EH (cell line): Measurements from ENCODE around the gene CACNG7.

Experiments
- DNase-seq: peaks from one replicate; pipeline ENCODE4 v3.0.0-alpha.2; 2015; ENCODE audit warnings: low read depth

CACNG7 gene

DNA sequence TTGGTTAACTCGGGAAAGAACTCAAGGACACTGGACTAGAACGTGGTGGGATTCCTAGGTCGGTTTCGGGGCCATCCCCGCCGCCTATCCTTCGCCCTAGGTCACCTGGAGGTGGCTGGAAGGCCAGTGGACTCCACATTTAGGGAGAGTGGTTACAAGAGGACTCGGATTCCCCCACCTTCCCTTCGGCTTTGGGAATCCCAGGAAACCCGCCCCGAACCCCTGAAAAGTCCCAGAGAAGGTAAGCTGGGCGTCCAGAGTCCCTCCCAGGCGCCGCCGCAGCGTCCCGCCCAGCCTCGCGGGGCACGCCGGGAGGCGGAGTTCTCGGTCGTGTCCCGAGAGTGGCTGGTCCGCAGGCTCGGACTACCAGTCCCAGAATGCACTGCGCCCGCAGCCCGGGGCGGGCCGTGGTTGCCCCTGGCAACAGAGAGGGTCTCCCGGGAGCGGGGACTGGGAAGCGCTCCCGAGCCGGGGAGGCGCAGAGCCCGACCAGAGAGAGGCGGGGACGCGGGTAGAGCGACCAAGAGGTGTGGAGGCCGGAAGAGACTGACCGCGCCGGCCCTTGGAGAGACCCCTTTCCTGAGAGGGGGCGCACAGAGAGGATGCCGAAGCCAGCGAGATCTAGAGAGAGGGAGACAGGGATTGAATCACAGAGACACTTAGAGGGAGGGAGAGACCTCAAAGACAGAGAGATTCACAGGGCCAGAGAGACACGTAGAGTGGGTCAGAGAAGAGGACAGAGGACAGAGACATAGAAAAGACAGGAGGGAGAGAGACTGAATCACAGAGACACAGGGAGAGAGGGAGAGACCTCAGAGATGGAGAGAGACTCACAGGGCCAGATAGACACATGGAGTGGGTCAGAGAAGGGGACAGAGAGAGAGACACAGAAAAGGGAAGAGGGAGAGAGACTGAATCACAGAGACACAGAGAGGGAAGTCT is 29.7 kb upstream of the CACNG7 start:
- peak; percentile 84 for DNase-seq

DNA sequence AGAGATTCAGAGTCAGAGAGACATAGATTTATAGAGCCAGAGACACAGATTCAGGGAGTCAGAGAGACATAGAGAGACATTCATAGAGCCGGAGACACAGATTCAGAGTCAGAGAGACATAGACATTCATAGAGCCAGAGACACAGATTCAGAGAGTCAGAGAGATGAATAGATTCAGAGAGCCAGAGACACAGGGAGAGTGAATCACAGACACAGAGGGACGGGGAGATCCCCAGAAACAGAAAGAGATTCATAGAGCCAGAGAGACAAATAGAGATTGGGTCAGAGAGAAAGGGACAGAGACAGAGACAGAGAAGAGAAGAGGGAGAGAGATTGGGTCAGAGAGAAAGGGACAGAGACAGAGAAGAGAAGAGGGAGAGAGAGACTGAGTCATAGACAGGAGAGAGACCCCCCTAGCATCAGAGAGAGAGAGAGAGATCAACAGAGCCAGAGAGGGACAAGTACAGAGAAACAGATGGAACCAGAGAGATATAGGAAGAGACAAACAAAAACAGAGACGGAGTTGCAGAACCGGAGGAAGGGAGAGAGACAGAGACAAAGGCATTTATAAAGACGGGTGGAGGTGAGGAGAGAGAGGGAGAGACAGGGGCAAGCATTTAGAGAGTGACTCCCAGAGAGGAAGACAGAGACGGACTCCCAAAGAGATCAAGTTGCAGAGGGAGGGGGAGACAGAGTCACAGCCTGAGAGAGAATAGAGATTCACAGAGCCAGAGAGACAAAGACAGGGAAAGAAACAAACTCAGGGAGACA is 28.2 kb upstream of the CACNG7 start:
- no peak for DNase-seq

DNA sequence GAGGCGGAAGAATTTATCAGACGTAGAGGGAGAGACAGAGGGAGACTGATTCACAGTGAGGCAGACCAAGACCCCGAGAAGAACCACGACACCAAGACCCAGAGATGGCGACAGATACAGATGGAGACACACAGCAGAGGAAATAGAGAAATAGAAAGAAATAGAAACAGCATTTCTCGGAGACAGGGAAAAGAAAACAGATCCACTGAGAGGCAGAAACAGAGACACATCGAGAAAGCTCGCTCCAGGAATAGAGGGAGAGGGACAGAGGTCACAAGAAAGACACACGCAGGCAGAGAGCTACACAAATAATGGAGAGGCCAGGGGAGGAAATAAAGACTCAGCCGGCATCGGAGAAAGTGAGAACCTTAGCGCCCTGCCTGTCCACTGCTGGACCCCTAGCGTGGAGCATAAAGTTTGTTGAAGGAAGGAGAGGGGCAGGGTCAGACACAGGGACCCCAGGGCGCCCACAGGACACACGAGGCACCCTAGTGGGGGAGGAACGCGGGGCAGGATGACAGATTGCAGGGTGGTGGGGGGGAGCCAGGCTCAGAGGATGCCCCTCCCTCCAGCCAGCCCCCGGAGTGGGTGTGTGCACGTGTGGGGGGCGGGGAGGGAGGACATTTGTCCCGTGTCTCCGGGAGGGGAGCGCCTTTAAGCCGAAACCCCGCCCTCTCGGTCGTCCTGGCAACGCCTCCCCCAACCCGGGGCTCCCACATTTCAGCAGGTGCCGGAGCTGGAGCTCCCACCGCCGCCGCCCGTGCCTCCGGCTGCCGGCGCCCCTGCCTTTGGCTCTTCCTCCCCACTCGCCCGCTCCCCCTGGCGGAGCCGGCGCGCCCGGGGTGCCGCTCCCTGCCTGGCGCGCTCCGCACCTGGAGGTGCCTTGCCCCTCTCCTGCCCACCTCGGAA is 27.3 kb upstream of the CACNG7 start, which contains the start of gene PRKCG:
PRKCG (plus strand) TSS at position 716 of the 909 bp plus-strand sequence. CDS start 298 bp downstream, outside the sequence.
- DNase-seq: no peak

DNA sequence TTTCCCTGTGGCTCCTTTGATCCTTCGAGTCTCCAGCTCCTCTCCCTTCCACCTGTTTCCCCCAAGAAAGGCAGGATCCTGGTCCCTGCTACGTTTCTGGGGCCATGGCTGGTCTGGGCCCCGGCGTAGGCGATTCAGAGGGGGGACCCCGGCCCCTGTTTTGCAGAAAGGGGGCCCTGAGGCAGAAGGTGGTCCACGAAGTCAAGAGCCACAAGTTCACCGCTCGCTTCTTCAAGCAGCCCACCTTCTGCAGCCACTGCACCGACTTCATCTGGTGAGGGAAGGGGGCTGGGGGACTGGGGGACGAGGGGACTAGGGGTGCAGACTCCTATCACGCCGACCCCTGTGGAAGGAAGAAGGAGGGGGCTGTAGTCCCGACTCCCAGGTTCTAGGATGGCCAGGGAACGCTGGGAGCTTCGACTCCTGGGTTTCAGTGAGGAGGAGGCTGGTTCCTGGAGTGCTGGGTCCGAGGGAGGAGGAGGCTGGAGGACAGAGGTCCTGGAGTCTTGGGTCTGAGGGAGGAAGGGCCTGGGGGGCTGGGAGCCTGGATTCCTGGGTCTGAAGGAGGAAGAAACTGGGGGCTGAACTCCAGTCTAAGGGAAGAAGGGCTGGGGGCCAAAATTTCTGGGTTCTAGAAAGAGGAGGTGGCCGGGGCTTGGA is 26.6 kb upstream of the CACNG7 start:
- no peak for DNase-seq

DNA sequence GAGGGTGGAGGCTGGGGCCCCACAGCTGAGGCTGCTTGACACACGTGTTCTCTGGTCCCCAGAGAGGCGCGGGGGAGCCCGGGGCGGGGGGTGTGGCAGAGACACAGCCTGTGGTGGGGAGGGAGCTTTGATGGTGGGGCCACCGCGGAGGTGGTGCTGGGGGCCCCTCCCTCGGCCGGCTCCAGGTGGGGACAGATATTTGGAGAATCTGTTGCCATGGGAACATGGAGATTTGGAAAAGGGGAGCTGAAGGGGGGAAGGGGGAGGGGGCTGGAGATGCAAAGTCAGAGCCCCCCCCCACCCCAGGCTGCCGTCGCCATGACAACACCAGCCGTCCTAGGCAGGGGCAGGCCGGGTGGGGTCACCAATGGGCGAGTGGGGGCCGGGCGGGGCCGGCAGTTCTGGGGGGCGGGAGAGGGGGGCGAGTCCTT is 25.8 kb upstream of the CACNG7 start:
- no peak for DNase-seq

DNA sequence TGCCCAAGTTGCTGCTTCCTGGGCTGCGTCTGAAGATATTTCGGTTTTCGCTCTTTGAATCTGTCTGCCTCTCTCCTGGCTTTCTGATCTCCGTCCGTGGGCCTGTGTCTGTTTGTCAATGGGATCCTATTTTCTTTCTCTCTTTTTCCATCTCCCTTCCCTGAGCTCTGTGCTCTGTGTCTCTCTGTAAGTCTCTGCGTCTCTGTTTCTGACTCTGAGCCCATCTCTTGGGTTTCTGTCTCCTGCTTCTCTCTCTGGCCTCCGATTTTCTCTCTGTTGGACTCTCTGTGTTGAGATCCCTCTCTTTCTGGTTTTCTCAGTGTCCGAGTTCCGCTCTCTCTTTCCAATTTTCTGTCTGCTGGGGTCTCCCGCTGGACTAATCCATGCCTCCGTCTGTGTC is 25.3 kb upstream of the CACNG7 start:
- DNase-seq: no peak

DNA sequence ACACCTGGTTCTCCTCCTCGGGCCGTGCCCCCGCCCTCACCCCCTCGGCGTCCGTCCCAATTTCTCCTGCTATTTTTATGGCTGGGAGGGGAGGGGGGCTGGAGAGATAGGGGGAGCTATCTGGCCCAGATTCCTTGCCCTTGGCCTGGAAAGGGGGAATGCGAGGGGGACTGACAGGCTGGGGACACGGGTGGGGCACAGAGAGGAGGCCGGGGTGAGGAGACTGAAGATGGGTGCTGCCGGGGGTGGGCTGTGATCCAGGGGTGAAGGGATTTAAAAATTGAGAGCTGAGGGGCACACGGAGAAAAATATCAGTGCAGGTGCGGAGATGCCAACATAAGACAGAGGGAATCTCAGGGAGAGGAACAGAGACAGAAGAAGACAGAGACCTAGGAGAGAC is 24.8 kb upstream of the CACNG7 start:
- DNase-seq: no peak

DNA sequence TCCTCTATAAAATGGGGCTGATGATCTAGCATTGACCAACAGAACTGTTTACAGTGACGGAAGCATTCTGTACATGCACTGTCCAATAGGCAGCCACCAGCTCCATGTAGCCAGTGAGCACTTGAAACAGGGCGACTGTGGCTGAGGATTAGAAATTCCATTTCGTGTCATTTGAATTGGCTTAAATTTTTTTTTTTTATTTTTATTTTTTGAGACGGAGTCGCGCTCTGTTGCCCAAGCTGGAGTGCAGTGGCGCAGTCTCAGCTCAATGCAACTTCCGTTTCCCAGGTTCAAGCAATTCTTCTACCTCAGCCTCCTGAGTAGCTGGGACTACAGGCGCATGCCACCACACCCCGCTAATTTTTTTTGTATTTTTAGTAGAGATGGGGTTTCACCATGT is 24.0 kb upstream of the CACNG7 start:
- no peak for DNase-seq

DNA sequence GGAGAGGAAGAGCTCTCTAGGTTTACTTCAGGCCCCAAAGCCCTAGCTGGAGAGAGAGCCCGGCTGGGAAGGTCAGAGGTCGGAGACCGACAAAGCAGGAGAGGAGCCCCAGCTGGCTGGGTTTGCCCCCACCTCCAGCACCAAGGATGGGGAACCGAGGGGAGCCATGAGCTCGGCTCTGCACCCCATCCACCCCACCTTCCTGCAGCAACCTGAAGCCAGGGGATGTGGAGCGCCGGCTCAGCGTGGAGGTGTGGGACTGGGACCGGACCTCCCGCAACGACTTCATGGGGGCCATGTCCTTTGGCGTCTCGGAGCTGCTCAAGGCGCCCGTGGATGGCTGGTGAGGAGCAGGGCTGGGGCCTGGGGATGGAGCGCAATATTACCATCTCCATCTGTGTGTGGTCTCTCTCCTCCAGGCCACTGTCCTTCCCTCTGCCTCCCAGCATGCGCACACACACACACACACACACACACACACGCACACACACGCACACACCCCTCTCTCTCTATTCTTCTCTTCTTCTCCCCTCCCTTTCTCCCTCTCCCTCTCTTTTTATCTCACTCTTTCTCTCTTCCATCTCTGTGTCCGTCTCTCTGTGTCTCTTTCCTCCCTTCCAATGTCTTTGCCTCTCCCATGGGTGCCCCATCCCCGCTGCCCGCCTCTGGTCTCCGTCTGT is 16.6 kb upstream of the CACNG7 start:
- DNase-seq: no peak

DNA sequence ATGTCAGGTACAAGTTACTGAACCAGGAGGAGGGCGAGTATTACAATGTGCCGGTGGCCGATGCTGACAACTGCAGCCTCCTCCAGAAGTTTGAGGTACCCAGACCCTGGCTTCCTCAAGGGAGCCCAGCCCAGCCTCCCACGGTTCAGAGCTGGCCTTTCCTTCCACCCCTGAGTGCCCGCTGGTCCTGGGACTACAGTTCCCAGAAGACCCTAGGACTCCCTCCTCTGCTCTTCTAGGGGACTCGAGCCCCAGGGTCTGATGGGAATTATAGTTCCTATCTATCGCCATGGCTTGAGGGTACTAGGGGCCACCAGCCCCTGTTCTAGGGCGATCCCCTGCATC is 16.1 kb upstream of the CACNG7 start:
- no peak for DNase-seq

DNA sequence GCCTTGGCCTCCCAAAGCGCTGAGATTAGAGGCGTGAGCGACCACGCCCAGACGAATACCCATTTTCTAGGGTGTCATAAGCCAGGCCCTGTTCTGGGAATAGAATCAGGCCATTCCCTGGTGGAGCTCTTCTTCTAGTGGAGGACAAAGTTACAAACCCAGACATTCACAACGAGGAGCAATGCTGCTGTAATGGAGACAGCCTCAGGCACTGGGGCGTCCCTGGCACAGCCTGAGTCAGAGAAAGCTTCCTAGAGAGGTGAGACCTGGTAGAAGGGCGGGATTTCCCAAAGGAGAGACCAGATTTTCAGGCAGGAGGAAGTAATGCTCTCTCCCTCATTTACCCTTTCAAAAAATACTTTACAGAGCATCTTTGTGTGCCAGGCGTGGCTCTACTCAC is 14.4 kb upstream of the CACNG7 start:
- no peak for DNase-seq

DNA sequence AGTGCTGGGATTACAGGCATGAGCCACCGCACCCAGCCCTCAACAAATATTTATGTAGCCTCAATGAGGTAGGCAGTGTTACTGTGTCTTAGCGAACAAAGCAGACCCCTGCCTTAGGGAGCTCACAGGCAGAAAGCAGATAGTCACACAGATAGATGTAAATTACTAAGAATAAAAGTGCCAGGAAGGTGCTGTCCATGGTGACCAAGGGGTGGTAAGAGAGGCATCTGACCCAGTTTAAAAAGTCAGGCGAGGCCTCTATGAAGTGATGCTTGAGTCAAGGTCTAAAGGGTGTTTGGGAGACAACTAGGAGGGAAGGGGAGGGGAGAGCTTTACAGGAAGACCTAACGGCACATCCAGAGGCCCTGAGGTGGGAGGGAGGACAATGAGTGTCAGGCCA is 12.4 kb upstream of the CACNG7 start:
- DNase-seq: no peak

DNA sequence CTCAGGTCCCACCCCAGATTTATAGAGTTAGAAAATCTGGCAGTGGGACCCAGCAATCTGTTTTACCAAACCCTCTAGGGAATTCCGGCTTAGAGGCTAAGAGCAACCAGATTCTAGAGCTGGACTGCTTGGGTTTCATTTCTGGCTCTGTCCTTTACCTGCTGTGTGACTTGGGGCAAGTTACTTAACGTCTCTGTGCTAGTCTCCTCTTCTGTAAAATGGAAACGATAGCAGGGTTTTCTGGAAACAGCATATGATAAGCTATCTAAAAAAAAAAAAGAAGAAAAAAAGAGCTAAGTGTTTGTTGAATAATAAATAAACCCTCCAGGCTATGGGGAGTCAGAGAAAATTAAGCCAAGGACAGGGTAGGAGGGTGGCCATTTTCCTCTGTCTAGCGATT is 11.6 kb upstream of the CACNG7 start:
- DNase-seq: no peak

DNA sequence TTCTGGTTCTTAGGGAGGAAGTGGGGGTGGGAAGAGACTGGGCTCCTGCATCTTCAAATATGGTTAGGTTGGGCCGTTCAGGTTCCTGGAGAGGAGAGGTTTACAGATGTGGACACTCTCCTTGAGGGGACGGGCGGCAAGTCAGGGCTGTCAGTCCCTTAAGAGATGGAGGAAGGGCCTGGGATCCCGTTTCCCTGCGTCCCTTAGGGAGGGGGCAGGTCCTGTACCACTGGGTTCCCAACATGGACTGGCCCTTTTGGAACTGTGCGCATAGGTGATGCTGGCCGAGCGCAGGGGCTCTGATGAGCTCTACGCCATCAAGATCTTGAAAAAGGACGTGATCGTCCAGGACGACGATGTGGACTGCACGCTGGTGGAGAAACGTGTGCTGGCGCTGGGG is 10.9 kb upstream of the CACNG7 start:
- DNase-seq: no peak

DNA sequence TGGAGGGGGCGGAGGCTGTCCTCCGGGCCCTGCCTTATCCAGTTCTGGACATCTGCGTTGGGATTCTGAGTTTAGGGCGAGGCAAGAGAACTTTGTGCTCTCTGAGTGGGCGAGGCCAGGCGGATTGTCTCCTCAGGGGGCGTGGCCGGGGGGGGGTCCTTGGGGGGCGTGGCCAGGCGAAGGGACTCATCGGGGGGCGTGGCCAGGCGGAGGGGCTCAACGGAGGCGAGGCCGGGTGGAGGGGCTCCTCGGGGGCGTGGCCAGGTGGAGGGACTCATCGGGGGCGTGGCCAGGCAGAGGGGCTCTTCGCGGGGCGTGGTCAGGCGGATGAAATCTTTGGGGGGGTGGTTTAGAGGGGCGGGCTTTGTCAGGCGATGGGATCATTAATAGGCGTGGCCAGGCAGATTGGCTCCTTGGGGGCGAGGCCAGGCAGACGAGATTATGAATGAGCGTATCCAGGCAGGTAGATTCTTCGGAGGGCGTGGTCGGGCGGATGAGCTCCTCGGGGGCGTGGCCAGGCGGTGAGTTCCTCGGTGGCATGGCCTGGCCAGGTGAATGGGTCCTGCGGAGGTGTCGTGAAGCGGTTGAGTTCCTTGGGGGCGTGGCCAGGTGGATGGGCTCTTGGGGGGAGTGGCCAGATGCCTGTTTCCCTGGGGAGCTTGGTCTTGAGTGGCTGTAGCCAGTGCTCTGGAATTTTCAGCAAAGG is 10.3 kb upstream of the CACNG7 start:
- DNase-seq: no peak

DNA sequence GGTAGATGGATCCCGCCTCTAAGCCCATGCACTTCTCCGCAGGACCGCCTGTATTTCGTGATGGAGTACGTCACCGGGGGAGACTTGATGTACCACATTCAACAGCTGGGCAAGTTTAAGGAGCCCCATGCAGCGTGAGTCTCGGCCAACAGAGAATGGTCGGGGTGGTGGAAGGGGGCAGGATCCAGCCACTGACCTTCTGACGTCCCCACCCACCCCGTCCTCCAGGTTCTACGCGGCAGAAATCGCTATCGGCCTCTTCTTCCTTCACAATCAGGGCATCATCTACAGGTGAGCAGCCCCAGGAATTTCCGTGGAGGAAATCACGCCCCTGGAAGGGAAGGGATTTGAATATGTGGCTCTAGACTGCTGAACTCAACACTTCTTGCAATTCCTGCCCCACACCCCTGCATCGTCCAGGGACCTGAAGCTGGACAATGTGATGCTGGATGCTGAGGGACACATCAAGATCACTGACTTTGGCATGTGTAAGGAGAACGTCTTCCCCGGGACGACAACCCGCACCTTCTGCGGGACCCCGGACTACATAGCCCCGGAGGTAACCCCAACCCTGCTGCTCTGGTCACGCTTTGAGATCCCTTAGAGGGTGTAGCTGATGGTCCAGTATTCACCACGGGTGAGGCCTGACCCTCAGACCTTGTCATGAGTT is 8.8 kb upstream of the CACNG7 start:
- DNase-seq: no peak

DNA sequence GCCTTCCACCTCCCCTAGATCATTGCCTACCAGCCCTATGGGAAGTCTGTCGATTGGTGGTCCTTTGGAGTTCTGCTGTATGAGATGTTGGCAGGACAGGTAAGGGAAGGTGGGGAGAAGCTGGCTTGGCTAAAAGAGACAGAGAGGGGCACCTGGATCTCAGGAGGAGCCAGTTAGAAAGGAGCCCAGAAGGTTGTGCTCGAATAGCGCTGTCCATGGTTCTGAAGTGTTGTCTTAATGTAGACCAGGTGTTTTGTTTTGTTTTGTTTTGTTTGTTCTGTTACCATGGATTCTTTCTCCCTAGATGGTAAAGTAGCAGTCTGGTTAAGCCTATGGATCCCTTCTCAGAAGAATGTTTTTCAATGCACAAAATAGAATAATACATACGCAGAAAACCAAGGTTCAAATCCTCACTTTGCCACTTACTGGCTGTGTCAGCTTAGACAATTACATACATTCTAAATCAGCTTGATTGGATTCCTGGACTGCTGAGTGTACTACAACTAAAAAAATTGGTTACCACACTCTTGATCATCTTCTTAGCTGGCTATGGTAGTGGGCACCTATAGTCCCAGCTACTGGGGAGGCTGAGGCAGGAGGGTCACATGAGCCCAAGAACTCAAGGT is 5.9 kb upstream of the CACNG7 start:
- DNase-seq: peak; percentile 43

DNA sequence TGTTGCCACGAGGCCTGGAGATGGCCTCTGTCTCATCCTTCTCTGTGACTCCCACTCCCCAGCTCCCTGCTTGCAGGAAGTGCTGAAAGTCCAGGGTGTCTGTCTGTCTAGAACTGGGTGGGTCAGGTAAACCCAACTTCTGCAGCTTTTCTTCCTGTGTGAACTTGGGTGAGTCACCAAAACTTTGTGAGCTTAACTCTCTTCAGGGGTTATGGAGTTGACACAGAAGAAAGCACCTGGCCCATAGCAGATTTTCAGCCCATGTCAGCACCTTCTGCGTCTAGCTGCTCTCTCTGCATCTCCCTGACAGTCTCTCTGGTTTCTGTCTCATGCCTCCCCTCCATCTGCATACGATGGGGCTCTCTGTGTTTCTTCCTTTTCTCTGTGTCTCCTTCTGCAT is 4.2 kb upstream of the CACNG7 start:
- DNase-seq: no peak

DNA sequence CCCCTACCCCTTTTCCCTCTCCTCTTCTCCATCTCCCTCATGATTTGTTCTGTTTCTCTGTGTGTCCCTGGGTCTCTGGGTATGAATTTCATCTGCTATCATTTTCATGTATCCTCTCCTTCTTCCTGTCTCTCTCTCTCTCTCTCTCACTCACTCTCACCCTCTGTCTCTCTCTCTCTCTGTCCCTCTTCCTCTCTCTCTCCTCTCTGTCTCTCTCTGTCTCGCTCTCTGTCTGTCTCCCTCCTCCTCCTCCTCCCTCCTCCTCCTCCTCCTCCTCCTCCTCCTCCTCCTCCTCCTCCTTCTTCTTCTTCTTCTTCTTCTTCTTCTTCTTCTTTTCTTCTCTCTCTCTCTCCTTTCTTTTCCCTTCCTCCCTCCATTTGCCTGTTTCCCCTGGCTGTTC is 3.3 kb upstream of the CACNG7 start:
- DNase-seq: no peak
